ENCODE measurements around the gene ARRB2.

Gene ARRB2

DNA sequence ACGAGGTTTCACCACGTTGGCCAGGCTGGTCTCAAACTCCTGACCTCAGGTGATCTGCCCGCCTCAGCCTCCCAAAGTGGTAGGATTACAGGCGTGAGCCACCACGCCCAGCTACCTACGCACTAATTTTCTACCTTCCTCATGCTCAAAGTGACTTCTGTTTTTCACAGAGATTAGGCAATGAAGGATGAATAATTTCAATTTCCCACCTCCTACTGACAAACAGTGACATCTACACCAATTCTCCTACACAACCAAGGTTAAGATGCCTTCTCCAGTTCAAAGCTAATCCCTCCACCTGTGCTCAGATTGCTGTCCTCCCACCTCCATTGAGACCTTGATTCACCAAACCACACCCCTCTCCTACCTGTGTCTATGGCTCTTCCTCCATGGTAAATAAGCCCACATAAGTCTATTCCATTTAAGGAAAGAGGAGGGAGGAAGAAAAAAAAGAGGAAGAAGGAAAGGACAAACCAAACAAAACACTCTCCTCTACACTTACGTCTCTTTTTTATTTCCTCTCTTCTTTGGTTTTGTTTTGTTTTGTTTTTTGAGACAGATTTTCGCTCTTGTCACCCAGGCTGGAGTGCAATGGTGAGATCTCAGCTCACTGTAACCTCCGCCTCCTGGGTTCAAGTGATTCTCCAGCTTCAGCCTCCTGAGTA lies 15.3 kb downstream of the ARRB2 start:
- no peak for DNase-seq (ENCODE audit: low spot score)

DNA sequence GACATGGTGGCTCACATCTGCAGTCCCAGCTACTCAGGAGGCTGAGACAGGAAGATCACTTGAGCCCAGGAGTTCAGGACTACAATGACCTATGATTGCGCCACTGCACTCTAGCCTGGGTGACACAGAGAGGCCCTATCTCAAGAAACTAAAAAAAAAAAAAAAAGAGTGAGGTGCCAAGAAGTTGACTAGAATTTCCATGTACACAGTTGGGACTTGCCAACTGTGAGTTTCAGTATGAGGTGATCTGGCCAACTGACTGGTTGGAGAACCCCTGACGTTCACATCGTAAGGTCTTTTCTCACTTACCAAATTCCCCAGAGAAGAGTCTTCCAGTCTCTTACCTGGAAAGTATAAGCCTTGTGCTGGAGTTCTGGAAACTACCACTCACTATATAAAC lies 17.7 kb downstream of the ARRB2 start:
- DNase-seq (ENCODE audit: low spot score), result no peak

DNA sequence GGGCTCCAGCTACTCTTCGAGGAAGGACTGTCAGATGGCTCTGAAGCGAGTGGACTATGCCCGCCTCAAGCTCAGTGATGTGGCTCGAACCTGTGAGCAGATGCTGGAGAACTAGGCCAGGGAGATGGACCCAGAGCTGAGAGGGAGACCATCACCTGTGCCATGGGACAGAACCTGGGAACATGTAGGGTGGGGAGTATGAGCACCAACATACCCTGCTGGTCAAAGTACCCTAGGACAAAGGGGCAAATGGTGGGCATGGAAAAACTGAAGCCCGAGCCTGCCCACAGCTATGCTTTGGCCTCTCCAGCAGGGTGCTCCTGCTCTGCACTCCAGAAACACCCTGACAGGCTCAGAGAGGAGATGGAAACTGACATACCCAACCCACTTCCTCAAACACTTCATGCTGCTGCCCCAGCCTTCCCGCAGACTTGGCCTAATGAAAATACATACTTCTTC lies 22.7 kb downstream of the ARRB2 start:
- no peak for DNase-seq (ENCODE audit: low spot score)

DNA sequence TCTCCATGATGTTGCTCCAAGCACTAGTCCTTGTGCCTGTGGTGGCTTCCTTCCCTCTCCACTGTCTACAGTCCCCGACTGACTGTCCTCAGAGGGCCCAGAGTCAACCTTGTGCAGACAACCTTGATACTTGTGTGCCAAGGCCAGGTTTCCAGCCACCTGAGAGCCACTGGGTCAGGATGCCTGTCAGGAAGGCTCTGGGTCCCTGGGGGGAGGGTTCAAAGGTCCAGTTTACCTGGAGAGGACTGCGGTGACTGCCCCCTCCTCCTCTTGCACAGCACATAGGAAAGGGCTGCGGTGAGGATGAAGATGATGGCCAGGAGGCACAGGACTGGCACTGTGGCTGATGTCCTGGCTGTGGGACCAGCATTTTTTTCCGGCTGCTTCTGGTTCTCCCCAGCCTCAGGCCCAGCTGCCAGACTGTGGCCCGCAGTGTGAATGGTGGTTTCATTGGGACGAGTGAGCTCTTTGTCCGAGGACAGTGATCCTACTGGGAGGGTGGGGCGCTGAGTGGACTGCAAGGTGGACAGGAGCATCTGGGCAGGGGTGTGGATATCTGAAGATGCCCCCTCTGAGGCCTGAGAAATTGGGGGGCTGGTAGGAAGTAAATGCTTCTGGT lies 24.5 kb downstream of the ARRB2 start:
- no peak for DNase-seq (ENCODE audit: low spot score)

DNA sequence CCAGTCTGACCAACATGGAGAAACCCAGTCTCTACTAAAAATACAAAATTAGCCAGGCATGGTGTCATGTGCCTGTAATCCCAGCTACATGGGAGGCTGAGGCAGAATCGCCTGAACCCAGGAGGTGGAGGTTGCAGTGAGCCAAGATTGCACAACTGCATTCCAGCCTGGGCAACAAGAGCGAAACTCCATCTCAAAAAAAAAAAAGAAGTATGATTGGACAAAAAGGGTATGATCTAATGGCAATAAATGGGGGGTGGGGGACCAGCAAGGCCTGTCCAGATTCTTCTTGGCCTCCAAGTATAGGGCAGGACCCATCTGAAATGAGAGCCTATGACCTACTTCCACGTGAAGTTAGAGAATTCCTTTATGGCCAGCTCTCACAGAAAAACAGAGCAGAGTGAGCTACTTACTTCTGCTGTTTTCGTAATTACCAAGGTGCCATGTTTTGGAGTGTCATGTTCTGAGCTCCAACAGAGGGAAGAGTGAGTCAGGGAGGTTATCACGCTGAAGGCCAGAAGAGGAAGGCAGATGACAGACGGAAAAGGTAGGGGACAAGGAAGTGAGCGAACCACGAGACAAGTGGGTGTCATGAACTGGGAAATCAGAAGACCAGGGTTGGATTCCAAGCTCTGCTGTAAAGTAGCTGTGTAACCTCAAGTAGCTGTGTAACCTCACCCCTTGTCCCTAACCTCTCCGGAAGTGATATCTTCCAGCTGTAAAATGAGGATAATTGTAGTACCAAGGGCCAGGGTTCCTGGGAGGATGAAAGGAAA lies 25.6 kb downstream of the ARRB2 start:
- DNase-seq (ENCODE audit: low spot score), result no peak

DNA sequence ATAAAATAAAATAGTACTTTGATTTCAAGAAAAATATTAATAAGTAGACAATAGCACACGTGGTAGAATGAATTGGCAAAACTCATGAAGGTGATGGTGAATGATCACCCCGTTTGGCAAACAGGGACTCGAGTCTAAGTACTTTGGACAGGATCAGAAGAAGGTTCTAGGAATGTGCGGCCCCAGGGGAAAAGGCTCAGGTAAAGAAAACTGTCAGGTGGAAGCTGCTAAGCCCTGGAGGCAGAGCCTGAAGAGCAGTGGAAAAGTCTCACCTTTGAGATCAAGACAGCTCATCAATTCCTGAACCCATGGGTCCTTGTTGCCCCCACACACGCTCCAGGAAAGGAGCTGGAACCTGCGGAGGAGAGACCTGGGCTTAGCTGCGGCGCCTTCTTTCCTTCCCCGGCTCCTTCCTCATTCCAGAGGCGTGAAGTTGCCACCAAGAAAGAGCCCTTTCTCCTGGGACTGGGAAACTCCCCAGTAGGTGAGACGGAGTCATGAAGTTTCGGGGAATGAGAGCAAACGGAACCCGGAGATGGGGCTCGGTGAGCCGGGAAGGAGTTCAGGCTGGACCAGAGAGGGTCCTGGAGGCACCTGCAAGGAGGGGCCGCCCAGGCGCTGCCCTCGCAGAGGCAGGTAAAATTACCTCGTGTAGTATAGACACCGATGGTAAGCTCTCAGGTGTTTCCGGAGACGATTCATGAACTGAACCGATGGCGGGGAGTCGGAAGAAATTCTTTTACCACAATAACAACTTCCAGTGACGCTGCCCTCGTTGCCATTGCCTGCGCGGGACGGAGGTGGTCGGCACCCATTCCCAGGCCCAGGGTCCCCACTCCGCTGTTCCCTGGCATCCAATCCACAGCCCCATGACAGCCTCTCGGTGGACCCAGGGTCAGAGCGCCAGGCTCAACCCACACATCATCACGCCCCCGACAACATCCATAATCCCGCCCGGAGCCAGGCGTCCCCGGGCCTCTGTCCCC lies 28.0 kb downstream of the ARRB2 start:
- no peak for DNase-seq (ENCODE audit: low spot score)

DNA sequence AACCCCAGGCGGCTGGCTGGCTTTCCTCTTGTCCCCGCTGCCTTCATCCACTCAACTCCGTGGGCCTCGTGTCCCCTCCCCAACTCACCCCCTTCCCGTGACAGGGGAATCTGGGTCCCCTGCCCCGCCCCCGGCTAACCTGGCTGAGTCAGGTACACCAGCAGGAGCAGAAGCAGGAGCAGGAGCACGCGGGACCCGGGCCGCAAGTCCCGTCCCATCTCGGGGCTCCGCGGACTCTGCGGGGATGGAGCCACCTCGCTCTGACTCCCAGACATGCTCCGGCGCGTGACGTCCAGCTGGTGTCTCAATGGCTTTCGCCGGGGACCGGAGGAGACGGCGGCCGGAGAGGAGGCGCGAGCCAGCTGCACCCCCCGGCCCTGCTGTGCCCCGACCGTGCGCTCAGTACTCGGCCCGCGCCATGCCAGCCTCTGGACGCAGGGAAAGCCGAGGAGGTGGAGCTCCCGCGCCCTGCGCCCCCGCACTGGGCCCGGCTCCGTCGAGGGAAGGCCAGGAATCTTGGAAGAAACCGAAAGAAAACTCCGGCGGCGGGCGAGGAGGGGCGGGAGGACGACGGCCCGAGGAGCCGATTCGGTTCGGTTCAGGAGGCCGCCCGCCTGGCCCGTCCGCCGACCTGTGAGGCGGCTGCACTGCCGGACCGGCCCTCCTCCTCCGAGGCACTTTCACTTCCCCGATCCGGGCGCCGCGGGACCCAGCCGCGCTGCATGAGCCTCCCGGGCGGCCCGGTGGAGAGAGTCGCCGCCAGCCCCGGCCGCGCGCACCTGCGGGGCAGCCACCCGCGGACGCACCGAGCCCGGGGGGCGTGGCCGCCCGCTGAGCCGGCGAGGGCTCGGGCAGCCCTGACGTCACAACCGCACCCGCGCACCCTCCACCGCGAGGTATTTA lies 28.9 kb downstream of the ARRB2 start, which contains the start of the genes CXCL16 and ZMYND15:
Gene CXCL16, minus strand, starts transcription at position 807 of the 903 bp plus-strand sequence. Its CDS starts 589 bp downstream, at position 218.
Gene ZMYND15, plus strand, starts transcription at position 712 of the 903 bp plus-strand sequence. CDS start 716 bp downstream, outside the sequence.
- DNase-seq (ENCODE audit: low spot score), result peak; percentile 80

DNA sequence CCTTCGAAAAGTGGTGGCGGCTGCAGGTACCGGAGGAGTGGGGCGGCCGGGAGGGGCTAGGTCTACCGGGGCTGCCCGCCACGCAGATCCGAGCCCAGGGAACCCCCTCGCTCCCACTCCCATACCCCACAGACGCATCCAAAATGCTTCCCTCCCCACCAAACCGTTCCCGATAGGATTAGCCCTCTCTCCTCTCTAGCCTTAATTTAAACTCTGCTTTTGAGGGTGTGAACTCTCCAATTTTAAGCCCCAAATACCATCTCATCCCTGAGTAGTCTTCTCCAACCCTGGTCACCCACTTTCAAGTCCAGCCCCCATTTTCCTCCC lies 29.6 kb downstream of the ARRB2 start:
- DNase-seq (ENCODE audit: low spot score), result no peak

DNA sequence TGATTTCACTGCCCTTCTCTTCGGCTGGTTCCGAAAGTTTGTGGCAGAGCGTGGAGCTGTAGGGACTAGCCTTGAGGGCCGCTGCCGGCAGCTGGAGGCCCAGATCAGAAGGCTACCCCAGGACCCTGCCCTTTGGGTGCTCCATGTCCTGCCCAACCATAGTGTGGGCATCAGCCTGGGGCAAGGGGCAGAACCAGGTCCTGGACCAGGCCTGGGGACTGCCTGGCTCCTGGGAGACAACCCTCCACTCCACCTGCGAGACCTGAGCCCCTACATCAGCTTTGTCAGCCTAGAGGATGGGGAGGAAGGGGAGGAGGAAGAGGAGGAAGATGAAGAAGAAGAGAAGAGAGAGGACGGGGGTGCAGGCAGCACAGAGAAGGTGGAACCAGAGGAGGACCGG lies 30.2 kb downstream of the ARRB2 start:
- no peak for DNase-seq (ENCODE audit: low spot score)

DNA sequence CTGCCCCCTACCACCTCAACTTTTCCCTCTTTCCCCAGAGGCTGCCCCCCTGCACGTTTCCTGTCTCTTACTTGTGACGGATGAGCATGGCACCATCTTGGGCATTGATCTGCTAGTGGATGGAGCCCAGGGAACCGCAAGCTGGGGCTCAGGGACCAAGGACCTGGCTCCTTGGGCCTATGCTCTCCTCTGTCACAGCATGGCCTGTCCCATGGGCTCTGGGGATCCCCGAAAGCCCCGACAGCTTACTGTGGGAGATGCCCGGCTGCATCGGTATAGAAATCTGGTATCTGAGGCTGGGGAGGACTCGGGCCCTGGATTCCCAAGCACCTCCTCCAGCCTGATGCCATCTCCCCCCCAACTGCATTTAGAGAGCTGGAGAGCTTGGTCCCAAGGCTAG lies 31.1 kb downstream of the ARRB2 start:
- no peak for DNase-seq (ENCODE audit: low spot score)

DNA sequence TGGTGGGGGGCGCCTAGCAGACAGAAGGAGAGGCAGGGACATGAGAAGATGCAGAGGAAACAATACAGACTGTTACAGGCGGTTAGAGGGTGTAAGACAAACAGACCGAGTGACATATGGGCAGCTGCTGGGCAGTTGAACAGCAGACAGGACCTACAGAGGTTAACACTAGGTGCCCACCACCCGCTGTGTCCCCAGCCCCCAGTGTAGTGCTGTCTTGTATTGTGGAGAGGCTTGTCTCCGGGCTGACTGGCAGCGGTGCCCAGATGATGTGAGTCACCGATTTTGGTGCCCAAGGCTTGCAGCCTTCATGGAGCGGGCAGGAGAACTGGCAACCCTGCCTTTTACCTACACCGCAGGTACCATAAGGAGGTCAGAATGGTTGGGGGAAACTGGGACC lies 31.7 kb downstream of the ARRB2 start:
- DNase-seq (ENCODE audit: low spot score), result no peak

DNA sequence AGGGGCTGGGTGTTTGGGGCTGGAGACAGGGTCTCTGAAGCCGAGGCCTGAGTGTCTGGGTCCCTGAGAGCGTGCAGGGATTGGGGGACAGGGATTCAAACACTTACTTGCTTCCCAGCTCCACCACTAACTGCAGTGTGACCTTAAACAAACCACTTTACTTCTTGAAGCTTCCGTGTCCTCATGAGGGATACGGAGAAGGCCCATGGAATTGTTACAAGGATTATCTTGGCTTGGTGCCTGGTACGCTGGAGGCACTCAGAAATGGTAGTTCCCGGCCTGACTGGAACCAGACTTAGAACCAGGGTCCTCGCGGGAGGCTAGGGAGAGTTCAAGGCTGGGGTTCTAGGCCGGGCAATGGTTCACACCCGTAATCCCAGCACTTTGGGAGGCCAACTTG lies 32.2 kb downstream of the ARRB2 start:
- DNase-seq (ENCODE audit: low spot score), result no peak

DNA sequence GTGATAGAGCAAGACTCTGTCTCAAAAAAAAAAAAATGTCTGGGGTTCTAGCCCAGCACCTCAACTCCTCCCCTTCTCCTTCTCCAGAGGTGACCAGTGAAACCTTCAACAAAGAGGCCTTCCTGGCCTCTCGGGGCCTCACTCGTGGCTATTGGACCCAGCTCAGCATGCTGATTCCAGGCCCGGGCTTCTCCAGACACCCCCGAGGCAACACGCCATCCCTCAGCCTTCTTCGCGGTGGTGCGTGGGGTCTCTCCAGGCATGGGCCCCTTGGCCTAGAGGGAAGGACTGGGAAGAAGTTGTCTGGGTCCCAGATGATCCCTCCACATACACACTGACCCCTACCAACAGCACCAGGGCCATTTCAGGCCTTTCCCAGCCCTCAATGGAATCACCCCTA lies 32.8 kb downstream of the ARRB2 start:
- no peak for DNase-seq (ENCODE audit: low spot score)

DNA sequence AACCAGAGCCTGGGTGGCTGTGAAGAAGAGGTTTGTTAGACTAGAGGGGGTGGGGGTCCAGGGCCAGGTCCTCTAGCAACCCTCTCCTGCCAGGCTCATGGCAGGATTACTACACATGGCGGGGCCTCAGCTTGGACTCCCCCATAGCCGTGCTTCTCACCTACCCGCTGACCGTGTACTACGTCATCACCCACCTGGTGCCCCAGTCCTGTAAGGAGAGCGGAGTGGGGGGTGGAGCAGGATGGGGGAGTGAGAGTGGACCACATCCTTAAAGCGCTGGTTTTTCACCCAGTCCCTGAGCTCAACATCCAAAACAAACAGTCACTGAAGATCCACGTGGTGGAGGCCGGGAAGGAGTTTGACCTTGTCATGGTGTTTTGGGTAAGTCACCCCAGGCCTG lies 33.5 kb downstream of the ARRB2 start:
- DNase-seq (ENCODE audit: low spot score), result no peak

DNA sequence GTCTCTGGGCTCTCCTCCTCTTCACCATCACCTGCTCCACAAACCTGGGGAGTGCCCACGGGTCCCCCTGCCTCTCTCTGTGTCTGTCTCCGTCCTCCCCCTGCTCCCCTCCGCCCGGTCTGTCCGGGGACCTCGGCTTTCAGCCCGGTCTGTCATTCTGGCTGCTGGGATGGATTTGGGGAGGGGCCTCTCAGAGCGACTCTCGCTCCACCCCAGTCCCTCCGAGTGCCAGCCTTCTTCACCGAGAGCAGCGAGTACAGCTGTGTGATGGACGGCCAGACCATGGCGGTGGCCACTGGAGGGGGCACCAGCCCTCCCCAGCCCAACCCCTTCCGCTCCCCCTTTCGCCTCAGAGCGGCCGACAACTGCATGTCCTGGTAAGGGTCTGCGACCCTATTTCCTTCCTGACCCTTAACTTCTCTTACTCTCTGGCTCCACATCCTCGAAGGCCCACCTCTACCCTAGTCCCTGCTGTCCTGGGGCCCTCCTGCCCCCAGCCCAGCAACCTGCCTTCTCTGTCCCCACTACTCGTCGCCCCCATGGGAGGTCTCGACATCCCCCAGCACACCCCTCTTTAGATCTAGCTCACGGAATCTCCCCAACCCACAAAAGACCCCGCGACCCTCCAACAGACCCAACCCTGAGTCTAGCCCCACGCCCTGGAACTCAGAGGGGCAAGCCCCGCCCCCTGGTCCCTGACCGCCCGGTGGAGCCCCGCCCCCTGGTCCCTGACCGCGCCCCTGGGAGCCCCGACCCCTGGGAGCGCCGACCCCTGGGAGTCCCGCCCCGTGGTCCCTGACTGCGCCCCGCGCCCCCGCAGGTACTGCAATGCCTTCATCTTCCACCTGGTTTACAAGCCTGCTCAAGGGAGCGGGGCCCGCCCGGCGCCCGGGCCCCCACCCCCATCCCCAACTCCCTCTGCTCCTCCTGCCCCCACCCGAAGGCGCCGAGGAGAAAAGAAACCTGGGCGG lies 34.9 kb downstream of the ARRB2 start:
- DNase-seq (ENCODE audit: low spot score), result peak; percentile 82

DNA sequence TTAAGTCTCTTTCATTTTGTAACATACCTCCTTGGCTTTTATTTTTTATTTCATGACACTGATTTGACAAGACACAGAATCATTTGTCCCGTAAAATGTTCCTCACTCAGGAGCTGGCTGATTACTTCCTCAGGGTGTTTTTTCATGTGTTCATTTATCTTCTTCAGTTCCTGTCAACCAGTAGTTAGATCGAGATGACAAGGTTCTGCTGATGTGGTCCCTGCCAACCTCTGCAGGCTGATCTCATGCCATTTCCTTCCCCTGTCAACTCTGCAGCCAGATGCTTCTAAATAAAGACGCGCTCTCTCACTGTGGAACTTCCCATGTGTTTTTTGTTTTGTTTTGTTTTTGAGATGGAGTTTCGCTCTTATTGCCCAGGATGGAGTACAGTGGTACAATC lies 37.4 kb downstream of the ARRB2 start:
- DNase-seq (ENCODE audit: low spot score), result no peak

DNA sequence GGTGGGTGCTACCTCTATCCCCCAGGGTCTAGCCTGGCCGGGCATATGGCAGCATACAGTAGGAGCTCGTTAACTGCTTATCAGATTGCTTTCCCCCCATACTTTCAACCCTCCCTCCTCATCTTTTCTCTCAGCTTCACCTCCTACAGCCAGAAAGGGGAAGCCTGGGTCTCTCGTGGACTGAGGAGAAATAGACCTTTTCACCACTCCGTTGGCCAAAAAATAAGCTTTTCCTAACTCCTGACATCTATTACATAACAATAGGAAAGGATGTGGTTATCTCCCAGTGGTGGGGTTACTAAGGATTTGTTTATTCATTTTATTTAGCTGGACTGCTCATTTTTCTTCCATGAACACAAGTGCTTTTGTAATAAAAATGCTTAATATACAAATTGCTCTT lies 38.3 kb downstream of the ARRB2 start:
- no peak for DNase-seq (ENCODE audit: low spot score)

DNA sequence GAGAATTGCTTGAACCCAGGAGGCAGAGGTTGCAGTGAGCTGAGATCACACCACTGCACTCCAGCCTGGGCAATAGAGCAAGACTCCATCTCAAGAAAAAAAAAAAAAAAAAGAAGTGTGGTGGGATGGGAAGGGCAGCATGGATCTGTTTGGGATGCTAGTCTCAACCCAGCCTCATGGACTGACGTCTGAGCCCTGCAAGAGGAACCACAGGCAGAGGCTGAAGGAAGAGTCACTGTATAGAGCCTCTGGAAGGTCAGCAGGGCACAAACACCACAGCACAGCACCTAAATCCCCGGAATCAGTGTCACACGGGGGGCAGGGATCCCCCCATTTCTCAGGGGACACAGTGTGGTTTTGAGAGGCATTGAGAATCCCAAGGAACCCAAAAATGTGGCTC lies 40.2 kb downstream of the ARRB2 start:
- DNase-seq (ENCODE audit: low spot score), result no peak

DNA sequence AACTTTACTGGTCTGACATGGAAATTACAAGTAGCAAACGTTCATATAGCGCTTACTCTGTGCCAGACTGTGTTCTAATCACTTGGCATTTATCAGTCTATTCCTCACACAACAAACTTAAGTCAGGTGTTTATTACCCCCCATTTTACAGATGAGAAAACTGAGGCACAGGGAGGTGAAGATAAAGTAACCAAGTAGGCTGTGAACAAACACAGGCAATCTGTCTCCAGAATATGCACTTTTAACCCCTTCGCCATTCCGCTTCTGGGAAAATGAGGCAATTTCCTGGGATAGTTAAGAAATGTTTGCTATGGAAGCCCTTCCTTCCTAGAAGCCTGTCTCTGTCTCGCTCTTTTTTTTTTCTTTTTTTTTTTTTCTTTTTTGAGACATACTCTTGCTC lies 41.5 kb downstream of the ARRB2 start:
- DNase-seq (ENCODE audit: low spot score), result no peak

DNA sequence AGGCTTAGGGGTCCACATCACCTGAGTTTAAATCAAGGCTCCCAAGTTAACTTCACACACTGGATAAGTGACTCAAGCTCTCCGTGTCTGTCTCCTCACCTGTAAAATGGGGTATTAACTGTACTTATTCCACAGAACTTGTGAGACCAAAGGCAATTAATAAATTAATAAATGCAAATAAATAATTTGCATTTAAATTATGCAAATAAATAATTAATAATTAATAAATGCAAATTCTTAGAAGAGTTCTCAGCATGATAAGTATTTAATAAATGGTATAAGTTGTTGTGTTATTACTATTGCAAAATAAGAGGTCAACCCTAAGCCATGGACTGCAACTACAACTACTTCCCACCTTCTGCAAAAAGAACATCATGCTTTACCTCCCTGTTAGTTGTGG lies 43.0 kb downstream of the ARRB2 start:
- no peak for DNase-seq (ENCODE audit: low spot score)

All from iPS-NIHi11 (cell line).